GM12878 (cell line): ENCODE results near the gene ENOX1. TPM values are rescaled to one million over a fixed set of nuclear protein-coding genes. Genes with fewer than 3 reads are reported as not detected.

Experiments used
- ATAC-seq: fragments of 200-7000 bp; cut with Tn5 transposase; 3 replicates; pipeline ENCODE4 v1.9.1; 2020; ENCODE audit warnings: mild to moderate bottlenecking, moderate library complexity
- BruUV-seq: library from RNA; stranded (reverse); fragments of 400-500 nt; replicated peaks from 2 replicates; lab custom pipeline; 2021; lab: Mats Ljungman, UMichigan
- CTCF ChIA-PET: fragments of 300-600 bp; sonication (Branson Sonifier 250); formaldehyde crosslinking; extraction: SDS; loops from one replicate; lab custom pipeline; 2021; ENCODE audit warnings: inconsistent platforms; lab: Yijun Ruan, JAX
- POLR2A ChIA-PET: fragments of 350-600 bp; formaldehyde crosslinking; extraction: SDS; loops from one replicate; lab custom pipeline; 2021; ENCODE audit warnings: inconsistent platforms; lab: Charles Lee
- RAD21 ChIA-PET: fragments of 300-600 bp; sonication (Branson Sonifier 250); formaldehyde crosslinking; loops from one replicate; lab custom pipeline; 2023; ENCODE audit warnings: antibody characterized with exemption; ENCODE audit not compliant: unreplicated experiment; lab: Charles Lee
- SMC1A ChIA-PET: fragments of 300-600 bp; sonication (Branson Sonifier 250); formaldehyde crosslinking; loops from one replicate; lab custom pipeline; 2023; ENCODE audit not compliant: unreplicated experiment, uncharacterized antibody; lab: Charles Lee
- DNase-seq: peaks from one replicate; pipeline ENCODE4 v3.0.0-alpha.2; 2011; ENCODE audit warnings: low read depth, low spot score
- FAIRE-seq: peaks from 3 replicates; lab custom pipeline; 2011; peaks lifted over from hg19 to GRCh38; lab: Jason Lieb, UNC
- H2AFZ ChIP-seq: 2 replicates; pipeline ENCODE4 v1.6.0; 2011; ENCODE audit warnings: low read depth, low read length, control low read depth; ENCODE audit not compliant: control insufficient read depth
- H3K27ac ChIP-seq: 2 replicates; pipeline ENCODE4 v1.5.1; 2011; ENCODE audit warnings: control low read depth; ENCODE audit not compliant: control insufficient read depth, insufficient read depth
- H3K27me3 ChIP-seq, 2 experiments: replicated peaks in 1 of 2; 2 replicates each; pipeline versions ENCODE4 v1.6.0 to v1.6.1; 2011; ENCODE audit warnings: low read length in 1 of 2; ENCODE audit not compliant: control insufficient read depth in 2 of 2, insufficient read depth in 2 of 2
- H3K36me3 ChIP-seq, 2 experiments: 2 replicates each; pipeline ENCODE4 v1.5.1; 2011; ENCODE audit warnings: low read length in 1 of 2; ENCODE audit not compliant: control insufficient read depth in 2 of 2, insufficient read depth in 2 of 2
- H3K4me1 ChIP-seq: 2 replicates; pipeline ENCODE4 v1.6.1; 2011; ENCODE audit warnings: mild to moderate bottlenecking, low read length, moderate library complexity, mixed read lengths; ENCODE audit not compliant: control insufficient read depth, insufficient read depth
- H3K4me2 ChIP-seq: 2 replicates; pipeline ENCODE4 v1.6.0; 2011; ENCODE audit warnings: control low read depth; ENCODE audit not compliant: control insufficient read depth, insufficient read depth
- H3K4me3 ChIP-seq: fragments of 200-600 bp; sonication (generic); 2 replicates; pipeline ENCODE4 v1.5.1; 2016
- H3K79me2 ChIP-seq: 2 replicates; pipeline ENCODE4 v1.6.0; 2011; ENCODE audit warnings: low read length; ENCODE audit not compliant: control insufficient read depth, insufficient read depth
- H3K9ac ChIP-seq: 2 replicates; pipeline ENCODE4 v1.8.0; 2011; ENCODE audit warnings: low read length, control low read depth, mixed read lengths; ENCODE audit not compliant: control insufficient read depth, insufficient read depth
- H3K9me3 ChIP-seq: replicated peaks from 3 replicates; pipeline ENCODE4 v1.5.1; 2011; ENCODE audit warnings: mild to moderate bottlenecking, low read length; ENCODE audit not compliant: control insufficient read depth, insufficient read depth
- H4K20me1 ChIP-seq: 2 replicates; pipeline ENCODE4 v1.6.0; 2011; ENCODE audit not compliant: control insufficient read depth, insufficient read depth
- CBX3 ChIP-seq: fragments of 200-600 bp; sonication (generic); IDR thresholded peaks from 2 replicates; pipeline ENCODE4 v1.6.1; 2016; ENCODE audit warnings: low read depth, borderline replicate concordance
- CUX1 ChIP-seq: IDR thresholded peaks from 2 replicates; pipeline ENCODE4 v1.6.1; 2012; ENCODE audit warnings: improper control_type of control experiment, low read depth, low read length; ENCODE audit not compliant: insufficient replicate concordance
- IKZF1 ChIP-seq: fragments of 450-650 bp; conservative IDR thresholded peaks from 2 replicates; pipeline ENCODE4 v1.6.1; 2017; ENCODE audit warnings: antibody characterized with exemption, mild to moderate bottlenecking
- KLF5 ChIP-seq: fragments of 450-650 bp; IDR thresholded peaks from 2 replicates; pipeline ENCODE4 v1.6.1; 2014; ENCODE audit warnings: mild to moderate bottlenecking; ENCODE audit not compliant: partially characterized antibody
- MEF2A ChIP-seq: IDR thresholded peaks from 2 replicates; pipeline ENCODE4 v1.6.1; 2011; ENCODE audit warnings: low read depth, mild to moderate bottlenecking, low read length, moderate library complexity; ENCODE audit not compliant: insufficient read depth
- MTA3 ChIP-seq: IDR thresholded peaks from 2 replicates; pipeline ENCODE4 v1.6.1; 2012; ENCODE audit warnings: low read length, inconsistent platforms, borderline replicate concordance
- MXI1 ChIP-seq: fragments of 150-350 bp; IDR thresholded peaks from 2 replicates; pipeline ENCODE4 v1.6.1; 2011; ENCODE audit warnings: low read depth, mild to moderate bottlenecking, inconsistent platforms, low read length, improper control_type of control experiment
- PAX5 ChIP-seq: IDR thresholded peaks from 2 replicates; pipeline ENCODE4 v1.6.1; 2011; ENCODE audit warnings: low read depth, low read length, borderline replicate concordance
- PAX8 ChIP-seq: fragments of 450-650 bp; IDR thresholded peaks from 2 replicates; pipeline ENCODE4 v1.6.1; 2017; ENCODE audit warnings: mild to moderate bottlenecking, moderate library complexity
- SUZ12 ChIP-seq: fragments of 200-600 bp; sonication (generic); IDR thresholded peaks from one replicate; pipeline ENCODE4 v1.6.1; 2018; ENCODE audit warnings: antibody characterized with exemption, mild to moderate bottlenecking; ENCODE audit not compliant: unreplicated experiment
- TCF3 ChIP-seq: IDR thresholded peaks from 2 replicates; pipeline ENCODE4 v1.6.1; 2012; ENCODE audit warnings: low read depth, mild to moderate bottlenecking, low read length, borderline replicate concordance; ENCODE audit not compliant: insufficient read depth
- ZBED1 ChIP-seq: IDR thresholded peaks from 2 replicates; pipeline ENCODE4 v1.6.1; 2016; ENCODE audit warnings: borderline replicate concordance
- ZBTB33 ChIP-seq: fragments of 450-650 bp; IDR thresholded peaks from 2 replicates; pipeline ENCODE4 v1.6.1; 2017; ENCODE audit warnings: mild to moderate bottlenecking
- WGBS: methylation state at CpG from one replicate; pipeline ENCODE4 v1.1.6; 2016; ENCODE audit warnings: low lambda C conversion rate; ENCODE audit not compliant: insufficient replicate concordance, insufficient coverage; ENCODE audit errors: missing lambda C conversion rate; 5-methylcytosine and 5-hydroxymethylcytosine counted together
- in situ Hi-C: fragments of 300-500 bp; cut with MboI; formaldehyde crosslinking; loops from 9 replicates; pipeline ENCODE4 v1.14.3; 2018; ENCODE audit warnings: mixed read lengths
- intact Hi-C: fragments of 100-400 bp; cut with micrococcal nuclease; formaldehyde crosslinking; loops from one replicate; pipeline ENCODE4 v1.14.2; 2022; ENCODE audit not compliant: unreplicated experiment
- polyA plus RNA-seq, 11 experiments: library from polyadenylated mRNA; depleted of rRNA in 4 of 11; unstranded in 6 of 11; stranded (reverse) in 5 of 11; fragments of >200 nt; fragmentation: Nextera tagmentation in 4 of 11; fragmentation: Illumina TruSeq in 1 of 11; extraction: Ambion mirVana in 4 of 11; extraction: Trizol in 1 of 11; gene quantifications; 1 replicate in 1 of 11; 2 replicates in 10 of 11; pipeline versions ENCODE4 v1.2.1 to v1.2.3, GENCODE V29; 2011 to 2016; ENCODE audit warnings: inconsistent platforms in 2 of 11, missing spikeins in 2 of 11, low read depth in 1 of 11
- total RNA-seq, 4 experiments: library from RNA; depleted of rRNA in 3 of 4; stranded (reverse); fragments of >200 nt in 3 of 4; fragmentation: Illumina TruSeq in 1 of 4; extraction: Trizol in 1 of 4; gene quantifications; 2 replicates each; pipeline versions ENCODE4 v1.2.1 to v1.2.3, GENCODE V29; 2013 to 2021

The ENOX1 gene
- total and polyA plus RNA-seq, 10 of the 15 experiments (the other 5 are each of a cell fraction or from before 2014, with no cell fraction given), result 0.11 to 0.26 (median 0.15) TPM

GRCh38 chr13:43470610-43471009 lies 316.2 kb downstream of the ENOX1 start:
- Histone ChIP-seq H2AFZ (no peak overlapping the region), H3K4me1 (no peaks in the 10 kb centered on the region), H3K9me3 (no peaks in the 10 kb centered on the region), H3K36me3 (no peaks in the 10 kb centered on the region), H3K9ac (no peak overlapping the region), H4K20me1 (no peaks in the 10 kb centered on the region), H3K27me3 (no peaks in the 10 kb centered on the region), H3K27ac (no peak overlapping the region), H3K79me2 (no peaks in the 10 kb centered on the region), H3K4me3 (no peak overlapping the region), H3K4me2 (no peak overlapping the region)
- 88% methylated on average over 2 of the region's 2 CpGs for WGBS
- ChIA-PET CTCF (no interaction called here), POLR2A (no interaction called here), SMC1A (no interaction called here), RAD21 (no interaction called here)
- no TSS peak for BruUV-seq
- intact Hi-C loops (no loop called here), in situ Hi-C loops (no loop called here)
- no peak for FAIRE-seq
- DNase-seq, result no peak
- TF ChIP-seq ZBED1, result no peak
- no peak for TF ChIP-seq MXI1
- TF ChIP-seq IKZF1, result no peak
- TF ChIP-seq ZBTB33, result no peak
- no peak for TF ChIP-seq SUZ12
- no peak for TF ChIP-seq CUX1
- no peak for TF ChIP-seq PAX5
- no peak for TF ChIP-seq CBX3
- no peak for TF ChIP-seq PAX8
- TF ChIP-seq MTA3, result no peak
- TF ChIP-seq TCF3, result no peak
- TF ChIP-seq MEF2A, result no peak
- TF ChIP-seq KLF5, result no peak
- ATAC-seq, result no peak
